Mesendoderm (in vitro differentiated cells): ENCODE measurements around the gene CD3E.
A peak's percentile ranks its signal among the peaks of the same experiment; 100 is the strongest.

Source experiments
- DNase-seq: peaks from one replicate; pipeline ENCODE4 v3.0.0; 2013
- H2AK5ac ChIP-seq: 2 replicates; pipeline ENCODE4 v1.6.1; 2013; ENCODE audit warnings: low read length, inconsistent platforms
- H2BK120ac ChIP-seq: 2 replicates; pipeline ENCODE4 v1.6.1; 2013; ENCODE audit warnings: low read depth, mild to moderate bottlenecking, low read length, moderate library complexity, mixed read lengths
- H2BK15ac ChIP-seq: replicated peaks from 2 replicates; pipeline ENCODE4 v1.6.1; 2013; ENCODE audit warnings: low read depth, mild to moderate bottlenecking, moderate library complexity
- H2BK5ac ChIP-seq: 2 replicates; pipeline ENCODE4 v1.6.1; 2013; ENCODE audit warnings: low read length, inconsistent platforms
- H3K18ac ChIP-seq: 2 replicates; pipeline ENCODE4 v1.6.1; 2013; ENCODE audit warnings: mild to moderate bottlenecking, low read length, mixed read lengths
- H3K23ac ChIP-seq: one replicate; pipeline ENCODE4 v1.6.1; 2013; ENCODE audit warnings: low read length
- H3K27ac ChIP-seq: 2 replicates; pipeline ENCODE4 v1.5.1; 2013; ENCODE audit warnings: low read depth, mild to moderate bottlenecking, inconsistent platforms, low read length, moderate library complexity
- H3K27me3 ChIP-seq: 2 replicates; pipeline ENCODE4 v1.6.1; 2013; ENCODE audit warnings: low read length, control low read depth, mild to moderate bottlenecking, inconsistent platforms; ENCODE audit not compliant: insufficient read depth, poor library complexity
- H3K36me3 ChIP-seq: 2 replicates; pipeline ENCODE4 v1.6.1; 2013; ENCODE audit warnings: low read length, inconsistent platforms; ENCODE audit not compliant: control insufficient read depth, insufficient read depth
- H3K4ac ChIP-seq: one replicate; pipeline ENCODE4 v1.6.1; 2013; ENCODE audit warnings: low read depth, mild to moderate bottlenecking, low read length, moderate library complexity
- H3K4me1 ChIP-seq: 2 replicates; pipeline ENCODE4 v1.6.1; 2013; ENCODE audit warnings: low read depth, low read length, inconsistent platforms; ENCODE audit not compliant: control insufficient read depth
- H3K4me2 ChIP-seq: 2 replicates; pipeline ENCODE4 v1.6.1; 2013; ENCODE audit warnings: low read length
- H3K4me3 ChIP-seq: 2 replicates; pipeline ENCODE4 v1.5.1; 2013; ENCODE audit warnings: mild to moderate bottlenecking, low read length
- H3K56ac ChIP-seq: one replicate; pipeline ENCODE4 v1.6.1; 2013; ENCODE audit warnings: low read length
- H3K79me1 ChIP-seq: 2 replicates; pipeline ENCODE4 v1.6.1; 2013; ENCODE audit warnings: low read length, inconsistent platforms
- H3K79me2 ChIP-seq: 2 replicates; pipeline ENCODE4 v1.6.1; 2013; ENCODE audit warnings: mild to moderate bottlenecking, low read length; ENCODE audit not compliant: control insufficient read depth, insufficient read depth
- H3K9ac ChIP-seq: 2 replicates; pipeline ENCODE4 v1.6.1; 2013; ENCODE audit warnings: low read length, inconsistent platforms
- H4K5ac ChIP-seq: one replicate; pipeline ENCODE4 v1.6.1; 2013; ENCODE audit warnings: low read length
- H4K8ac ChIP-seq: one replicate; pipeline ENCODE4 v1.6.1; 2013; ENCODE audit warnings: low read depth, mild to moderate bottlenecking, control low read depth, low read length, moderate library complexity
- WGBS: extraction: QIAGEN DNeasy Blood & Tissue Kit; methylation state at CpG from one replicate; pipeline ENCODE4 v1.1.7; 2013; ENCODE audit warnings: low lambda C conversion rate, missing lambda C conversion rate; ENCODE audit not compliant: insufficient coverage; ENCODE audit errors: extremely low coverage; 5-methylcytosine and 5-hydroxymethylcytosine counted together

The CD3E gene

DNA sequence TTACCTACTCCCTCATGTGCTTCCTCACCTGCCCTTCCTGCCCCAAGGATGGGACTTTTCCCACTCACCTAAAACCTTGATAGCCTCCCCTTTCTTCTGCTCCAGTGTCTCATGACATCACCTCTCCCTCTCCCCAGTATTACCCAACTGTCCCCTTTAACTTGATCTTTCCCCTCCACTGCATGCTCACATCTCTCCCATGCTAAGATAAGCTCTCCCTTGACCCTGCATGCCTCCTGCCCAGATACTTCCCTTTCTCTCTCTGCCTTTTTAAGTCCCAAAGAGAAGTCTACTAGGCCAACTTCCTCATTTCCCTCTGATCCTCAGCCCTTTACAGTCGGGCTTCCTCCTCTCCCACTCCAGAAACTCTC lies 14.8 kb downstream of the CD3E start:
- no peak overlapping the region for H2BK15ac ChIP-seq
- no peak overlapping the region for H4K8ac ChIP-seq
- no peak overlapping the region for H3K4me3 ChIP-seq
- no peak overlapping the region for H4K5ac ChIP-seq
- H3K4ac ChIP-seq = no peak overlapping the region
- H3K79me1 ChIP-seq = no peaks in the 10 kb centered on the region
- no peaks in the 10 kb centered on the region for H3K27me3 ChIP-seq
- no CpG with 5 or more reads among the region's 1 CpG for WGBS
- H3K56ac ChIP-seq = no peak overlapping the region
- no peaks in the 10 kb centered on the region for H3K4me1 ChIP-seq
- H2AK5ac ChIP-seq = no peak overlapping the region
- H3K23ac ChIP-seq = no peak overlapping the region
- H2BK120ac ChIP-seq = no peak overlapping the region
- H3K27ac ChIP-seq = no peak overlapping the region
- H3K79me2 ChIP-seq = no peaks in the 10 kb centered on the region
- no peak overlapping the region for H3K9ac ChIP-seq
- no peak overlapping the region for H3K18ac ChIP-seq
- no peak overlapping the region for H3K4me2 ChIP-seq
- DNase-seq = no peak
- H3K36me3 ChIP-seq = no peaks in the 10 kb centered on the region
- no peak overlapping the region for H2BK5ac ChIP-seq

DNA sequence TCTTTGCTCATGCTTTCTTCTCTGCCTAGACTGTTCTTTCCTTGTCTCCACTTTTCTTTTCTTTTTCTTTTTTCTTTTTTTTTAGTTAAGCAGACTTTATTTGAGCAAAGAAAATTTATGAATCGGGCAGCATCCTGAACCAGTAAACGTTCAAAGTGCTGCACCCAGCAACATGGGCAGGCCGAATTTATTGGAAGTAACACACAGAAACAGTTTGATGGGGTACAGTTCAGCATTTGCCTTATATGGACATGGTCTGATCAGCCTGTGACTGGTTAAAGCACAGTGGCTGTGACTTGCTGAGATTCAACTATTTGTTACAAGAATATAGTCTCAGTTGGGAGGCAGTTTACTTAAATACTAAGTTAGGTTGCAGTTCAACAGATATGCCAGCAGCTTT lies 16.0 kb downstream of the CD3E start:
- DNase-seq = no peak

DNA sequence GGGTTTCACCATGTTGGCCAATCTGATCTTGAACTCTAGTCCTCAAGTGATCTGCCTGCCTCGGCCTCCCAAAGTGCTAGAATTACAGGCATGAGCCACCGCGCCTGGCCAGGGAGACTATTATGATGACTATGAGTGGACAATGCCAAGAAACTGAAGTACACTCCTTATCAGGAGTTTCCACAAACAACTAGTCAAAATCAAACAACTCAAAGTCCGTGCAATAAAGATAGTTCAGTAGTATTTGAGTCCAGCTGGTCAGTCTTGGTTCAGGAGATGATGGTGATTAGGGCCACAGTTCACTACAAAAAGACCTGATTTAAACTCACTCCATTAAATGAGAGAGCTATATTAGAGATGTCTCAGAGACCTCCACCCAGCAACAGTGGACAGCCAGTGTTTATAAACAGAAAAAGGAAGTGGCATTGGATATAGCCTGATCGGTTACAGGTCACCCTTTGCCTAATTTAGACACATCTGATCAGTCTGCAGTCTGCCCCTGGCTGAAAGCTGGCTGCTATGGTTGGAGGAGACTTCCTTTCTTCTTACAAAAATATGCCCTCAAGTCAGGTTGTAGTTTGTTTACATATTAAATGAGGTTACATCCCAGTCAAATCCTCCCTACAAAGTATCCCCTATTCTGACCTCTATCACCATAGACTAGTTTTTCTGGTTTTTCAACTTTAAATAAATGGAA lies 17.0 kb downstream of the CD3E start:
- H3K4me3 ChIP-seq = no peak overlapping the region
- H3K27ac ChIP-seq = no peak overlapping the region
- no peak overlapping the region for H2AK5ac ChIP-seq
- no peaks in the 10 kb centered on the region for H3K36me3 ChIP-seq
- H2BK120ac ChIP-seq = no peak overlapping the region
- WGBS = no CpG with 5 or more reads among the region's 5 CpGs
- no peak overlapping the region for H2BK15ac ChIP-seq
- DNase-seq = peak; percentile 13
- H3K18ac ChIP-seq = no peak overlapping the region
- H3K4me1 ChIP-seq = no peaks in the 10 kb centered on the region
- no peak overlapping the region for H3K4ac ChIP-seq
- H4K5ac ChIP-seq = no peak overlapping the region
- no peak overlapping the region for H3K9ac ChIP-seq
- H3K56ac ChIP-seq = no peak overlapping the region
- no peak overlapping the region for H3K4me2 ChIP-seq
- H3K79me2 ChIP-seq = no peaks in the 10 kb centered on the region
- H3K79me1 ChIP-seq = no peaks in the 10 kb centered on the region
- no peak overlapping the region for H3K23ac ChIP-seq
- H4K8ac ChIP-seq = no peak overlapping the region
- H3K27me3 ChIP-seq = no peaks in the 10 kb centered on the region
- no peak overlapping the region for H2BK5ac ChIP-seq

More for the DNA sequence above, 16.0 kb downstream of the CD3E start:
- no peak overlapping the region for H3K4me3 ChIP-seq
- H3K56ac ChIP-seq = no peak overlapping the region
- no peak overlapping the region for H3K18ac ChIP-seq
- no peaks in the 10 kb centered on the region for H3K4me1 ChIP-seq
- no peak overlapping the region for H2BK5ac ChIP-seq
- WGBS = no CpG with 5 or more reads among the region's 3 CpGs
- H3K27me3 ChIP-seq = no peaks in the 10 kb centered on the region
- H3K4ac ChIP-seq = no peak overlapping the region
- no peak overlapping the region for H3K23ac ChIP-seq
- no peaks in the 10 kb centered on the region for H3K36me3 ChIP-seq
- H2BK120ac ChIP-seq = no peak overlapping the region
- H3K4me2 ChIP-seq = no peak overlapping the region
- H3K79me1 ChIP-seq = no peaks in the 10 kb centered on the region
- no peak overlapping the region for H4K8ac ChIP-seq
- no peak overlapping the region for H3K9ac ChIP-seq
- H2BK15ac ChIP-seq = no peak overlapping the region
- no peak overlapping the region for H4K5ac ChIP-seq
- H3K27ac ChIP-seq = no peak overlapping the region
- no peak overlapping the region for H2AK5ac ChIP-seq
- no peaks in the 10 kb centered on the region for H3K79me2 ChIP-seq

DNA sequence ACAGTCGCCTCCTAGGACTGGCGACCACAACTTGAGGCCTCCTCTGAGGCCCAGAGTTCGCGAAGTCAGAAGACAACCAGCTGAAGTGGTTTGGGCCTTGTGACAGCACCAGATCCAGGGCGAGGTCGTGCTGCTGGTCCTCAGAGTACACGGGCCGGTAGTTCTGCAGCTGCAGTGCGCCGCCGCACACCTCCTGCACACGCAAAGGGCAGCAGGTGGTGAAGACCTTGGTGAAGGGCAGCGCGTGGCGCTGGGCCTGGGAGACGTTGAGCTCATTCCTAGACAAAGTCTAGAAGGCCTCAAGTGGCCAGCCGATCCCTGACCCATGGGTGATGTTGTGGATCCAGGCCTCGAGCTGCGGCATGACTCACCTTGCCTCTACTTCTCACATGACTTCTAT lies 18.2 kb downstream of the CD3E start:
- H3K4me1 ChIP-seq = no peaks in the 10 kb centered on the region
- H3K18ac ChIP-seq = no peak overlapping the region
- no peaks in the 10 kb centered on the region for H3K79me2 ChIP-seq
- H3K4ac ChIP-seq = no peak overlapping the region
- no peak overlapping the region for H2BK5ac ChIP-seq
- no peak overlapping the region for H2BK15ac ChIP-seq
- no peak overlapping the region for H3K9ac ChIP-seq
- H3K23ac ChIP-seq = no peak overlapping the region
- H2BK120ac ChIP-seq = no peak overlapping the region
- H2AK5ac ChIP-seq = no peak overlapping the region
- DNase-seq = no peak
- H3K36me3 ChIP-seq = no peaks in the 10 kb centered on the region
- no peaks in the 10 kb centered on the region for H3K27me3 ChIP-seq
- H3K4me2 ChIP-seq = no peak overlapping the region
- no peak overlapping the region for H3K4me3 ChIP-seq
- H4K8ac ChIP-seq = no peak overlapping the region
- WGBS = no CpG with 5 or more reads among the region's 19 CpGs
- H4K5ac ChIP-seq = no peak overlapping the region
- H3K27ac ChIP-seq = no peak overlapping the region
- H3K79me1 ChIP-seq = no peaks in the 10 kb centered on the region
- H3K56ac ChIP-seq = no peak overlapping the region

DNA sequence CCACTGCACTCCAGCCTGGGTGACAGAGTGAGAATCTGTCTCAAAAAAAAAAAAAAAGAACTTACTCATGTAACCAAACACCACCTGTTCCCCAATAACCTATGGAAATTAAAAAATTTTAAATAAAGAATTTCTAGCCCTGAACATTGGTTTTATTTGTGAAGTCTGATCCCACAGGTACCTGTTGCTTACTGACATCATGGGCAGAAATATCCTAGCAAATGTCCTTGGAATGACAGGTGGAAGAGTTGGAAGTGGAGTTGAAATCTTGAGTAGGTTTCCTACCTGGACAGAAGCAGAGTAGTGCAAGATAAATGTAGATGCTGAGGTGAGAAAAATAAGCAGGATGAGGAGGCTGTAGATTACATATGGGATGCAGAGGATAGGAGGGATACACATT lies 20.8 kb downstream of the CD3E start:
- Histone ChIP-seq H4K8ac (no peak overlapping the region), H2BK15ac (no peak overlapping the region), H3K23ac (no peak overlapping the region), H3K4me2 (no peak overlapping the region), H2AK5ac (no peak overlapping the region), H3K79me2 (no peaks in the 10 kb centered on the region), H3K79me1 (no peaks in the 10 kb centered on the region), H3K36me3 (no peaks in the 10 kb centered on the region), H2BK120ac (no peak overlapping the region), H3K4me1 (no peaks in the 10 kb centered on the region), H3K4ac (no peak overlapping the region), H3K18ac (no peak overlapping the region), H3K27ac (no peak overlapping the region), H3K4me3 (no peak overlapping the region), H2BK5ac (no peak overlapping the region), H4K5ac (no peak overlapping the region), H3K56ac (no peak overlapping the region), H3K27me3 (no peaks in the 10 kb centered on the region), H3K9ac (no peak overlapping the region)
- DNase-seq = no peak

DNA sequence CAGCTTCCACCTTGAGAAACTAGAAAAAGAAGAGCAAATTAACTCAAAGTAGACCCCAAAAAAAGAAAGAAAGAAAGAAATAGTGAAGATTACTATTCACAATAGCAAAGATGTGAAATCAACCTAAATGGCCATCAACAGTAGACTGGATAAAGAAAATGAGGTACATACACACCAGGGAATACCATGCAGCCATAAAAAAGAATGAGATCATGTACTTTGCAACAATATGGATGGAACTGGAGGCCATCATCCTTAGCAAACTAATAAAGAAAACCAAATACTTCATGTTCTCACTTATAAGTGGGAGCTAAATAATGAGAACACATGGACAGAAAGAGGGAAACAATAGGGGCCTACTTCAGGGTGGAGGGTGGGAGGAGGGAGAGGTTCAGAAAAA lies 24.2 kb downstream of the CD3E start:
- no peaks in the 10 kb centered on the region for H3K79me1 ChIP-seq
- H3K79me2 ChIP-seq = no peaks in the 10 kb centered on the region
- no peak overlapping the region for H3K18ac ChIP-seq
- no peak overlapping the region for H2BK5ac ChIP-seq
- no peak overlapping the region for H4K5ac ChIP-seq
- no peaks in the 10 kb centered on the region for H3K4me1 ChIP-seq
- H3K27me3 ChIP-seq = no peaks in the 10 kb centered on the region
- no peak overlapping the region for H3K4ac ChIP-seq
- H3K56ac ChIP-seq = no peak overlapping the region
- no peak overlapping the region for H3K23ac ChIP-seq
- H3K36me3 ChIP-seq = no peaks in the 10 kb centered on the region
- no peak for DNase-seq
- no peak overlapping the region for H4K8ac ChIP-seq
- H3K4me2 ChIP-seq = no peak overlapping the region
- no peak overlapping the region for H2BK15ac ChIP-seq
- no peak overlapping the region for H2BK120ac ChIP-seq
- no peak overlapping the region for H3K9ac ChIP-seq
- no peak overlapping the region for H2AK5ac ChIP-seq
- H3K27ac ChIP-seq = no peak overlapping the region
- no peak overlapping the region for H3K4me3 ChIP-seq
